ENCODE data around the gene RSKR.
A peak's percentile ranks its signal among the peaks of the same experiment; 100 is the strongest.
"Not testable (repeated sequence)": the region's sequence is repeated elsewhere in the genome, so short reads cannot be mapped to it uniquely, and the experiment has no call there.

The RSKR gene, protein sequence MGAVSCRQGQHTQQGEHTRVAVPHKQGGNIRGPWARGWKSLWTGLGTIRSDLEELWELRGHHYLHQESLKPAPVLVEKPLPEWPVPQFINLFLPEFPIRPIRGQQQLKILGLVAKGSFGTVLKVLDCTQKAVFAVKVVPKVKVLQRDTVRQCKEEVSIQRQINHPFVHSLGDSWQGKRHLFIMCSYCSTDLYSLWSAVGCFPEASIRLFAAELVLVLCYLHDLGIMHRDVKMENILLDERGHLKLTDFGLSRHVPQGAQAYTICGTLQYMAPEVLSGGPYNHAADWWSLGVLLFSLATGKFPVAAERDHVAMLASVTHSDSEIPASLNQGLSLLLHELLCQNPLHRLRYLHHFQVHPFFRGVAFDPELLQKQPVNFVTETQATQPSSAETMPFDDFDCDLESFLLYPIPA

GRCh38 chr17:28613931-28614381, at the start of gene RSKR:
Gene RSKR (minus strand): TSS chr17:28614185. CDS start chr17:28614161, 24 bp downstream.
- no peak for DNase-seq (ENCODE audit: low read depth in 4 of 4, low spot score in 1 of 4)

DNA sequence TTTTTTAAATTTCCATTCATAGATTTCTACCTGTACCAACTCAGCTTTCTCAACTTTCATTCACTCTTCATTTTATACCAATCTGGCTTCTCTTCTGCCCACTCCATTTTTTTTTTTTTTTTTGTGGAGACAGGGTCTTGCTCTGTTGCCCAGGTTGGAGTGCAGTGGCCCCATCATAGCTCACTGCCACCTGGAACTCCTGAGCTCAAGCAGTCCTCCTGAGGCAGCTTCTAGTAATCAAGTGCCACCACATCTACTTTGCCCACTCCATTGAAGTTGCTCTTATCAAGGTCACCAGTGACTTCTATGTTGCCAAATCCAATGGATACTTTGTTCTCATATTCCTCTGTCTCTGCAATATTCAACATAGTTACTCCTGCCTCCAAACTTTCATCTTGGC, 49.7 kb upstream of the RSKR start:
- no peak for DNase-seq (ENCODE audit: low read depth in 4 of 4, low spot score in 1 of 4)

DNA sequence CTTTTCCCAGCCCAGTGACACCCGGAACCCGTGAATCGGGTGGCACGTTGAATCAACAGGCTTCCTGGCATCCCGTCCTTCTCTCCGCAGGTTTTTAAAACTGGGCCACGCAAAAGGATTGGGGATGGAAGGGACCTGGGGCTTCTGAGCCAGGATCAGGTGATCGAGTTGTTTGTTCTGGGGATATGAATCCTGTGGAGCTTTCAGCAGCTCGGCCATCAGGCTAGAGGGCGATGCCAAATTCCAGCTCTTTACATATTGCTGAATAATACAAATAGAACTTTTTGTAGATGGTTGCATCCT, 48.5 kb upstream of the RSKR start:
- no peak for DNase-seq (ENCODE audit: low read depth in 4 of 4, low spot score in 1 of 4)

GRCh38 chr17:28661635-28662526, 47.9 kb upstream of the RSKR start, which contains the start of the genes SDF2 and SUPT6H:
Gene SDF2 (minus strand): TSS chr17:28661906. CDS start chr17:28661876, 30 bp downstream.
Gene SUPT6H (plus strand): TSS chr17:28662205. CDS start chr17:28673402, 11,197 bp downstream.
- DNase-seq (ENCODE audit: low read depth in 4 of 4, low spot score in 1 of 4) = peak; percentile 92 to 96 (median 94)

DNA sequence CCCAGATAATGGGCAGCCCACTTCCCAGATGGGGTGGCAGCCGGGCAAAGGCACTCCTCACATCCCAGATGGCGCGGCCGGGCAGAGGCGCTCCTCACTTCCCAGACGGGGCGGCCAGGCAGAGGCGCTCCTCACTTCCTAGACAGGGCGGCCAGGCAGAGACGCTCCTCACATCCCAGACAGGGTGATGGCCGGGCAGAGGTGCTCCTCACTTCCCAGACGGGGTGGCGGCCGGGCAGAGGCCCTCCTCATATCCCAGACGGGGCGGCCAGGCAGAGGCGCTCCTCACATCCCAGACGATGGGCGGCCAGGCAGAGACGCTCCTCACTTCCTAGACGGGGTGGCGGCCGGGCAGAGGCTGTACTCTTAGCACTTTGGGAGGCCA, 45.5 kb upstream of the RSKR start:
- not testable (repeated sequence) for DNase-seq (ENCODE audit: low read depth in 4 of 4, low spot score in 1 of 4)

- DNase-seq (ENCODE audit: low read depth in 4 of 4, low spot score in 1 of 4) = not testable (repeated sequence)
These were observed 44.9 kb upstream of the RSKR start for GRCh38 chr17:28658766-28659496.

- not testable (repeated sequence) for DNase-seq (ENCODE audit: low read depth in 4 of 4, low spot score in 1 of 4)
These were observed 44.4 kb upstream of the RSKR start for GRCh38 chr17:28658342-28658741.

GRCh38 chr17:28657756-28658155, 43.8 kb upstream of the RSKR start:
- no peak for DNase-seq (ENCODE audit: low read depth in 4 of 4, low spot score in 1 of 4)

- DNase-seq (ENCODE audit: low read depth in 4 of 4, low spot score in 1 of 4) = no peak
These were observed 41.2 kb upstream of the RSKR start for GRCh38 chr17:28655160-28655559.

- no peak for DNase-seq (ENCODE audit: low read depth in 4 of 4, low spot score in 1 of 4)
These were observed 34.7 kb upstream of the RSKR start for GRCh38 chr17:28648698-28649097.

DNA sequence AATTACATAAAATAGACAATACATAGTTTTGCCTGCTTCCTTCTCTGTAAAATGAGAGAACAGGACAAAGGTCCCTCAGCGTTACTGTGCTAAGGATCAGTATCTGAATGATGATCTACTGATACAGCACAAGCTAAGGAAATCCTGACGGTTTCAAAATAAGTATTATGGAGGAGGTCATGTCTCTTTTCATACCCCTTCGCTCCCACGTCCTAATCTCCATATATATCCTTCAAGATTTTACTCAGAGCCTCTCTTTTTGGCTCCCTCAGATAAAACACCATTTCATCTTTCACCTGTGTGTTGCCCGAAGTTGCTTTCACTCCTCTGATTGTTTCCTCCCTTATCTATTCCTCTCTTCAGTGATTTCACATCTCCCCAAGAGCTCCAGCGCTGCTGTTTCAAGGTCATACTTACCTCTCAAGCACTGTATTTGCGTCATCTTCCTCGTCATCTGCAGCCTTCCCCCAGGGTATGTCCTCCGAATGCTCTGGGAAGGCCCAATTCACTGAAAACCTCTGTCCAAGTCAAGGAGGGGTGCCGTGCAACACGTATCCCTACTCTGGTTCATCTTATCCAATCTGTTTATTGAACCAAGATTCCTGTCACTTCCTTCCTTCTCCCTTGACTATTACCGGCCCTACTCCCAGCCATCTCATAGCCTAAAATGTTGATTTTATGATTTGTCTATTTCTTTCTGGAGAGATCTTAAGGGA, 32.2 kb upstream of the RSKR start:
- no peak for DNase-seq (ENCODE audit: low read depth in 4 of 4, low spot score in 1 of 4)

DNA sequence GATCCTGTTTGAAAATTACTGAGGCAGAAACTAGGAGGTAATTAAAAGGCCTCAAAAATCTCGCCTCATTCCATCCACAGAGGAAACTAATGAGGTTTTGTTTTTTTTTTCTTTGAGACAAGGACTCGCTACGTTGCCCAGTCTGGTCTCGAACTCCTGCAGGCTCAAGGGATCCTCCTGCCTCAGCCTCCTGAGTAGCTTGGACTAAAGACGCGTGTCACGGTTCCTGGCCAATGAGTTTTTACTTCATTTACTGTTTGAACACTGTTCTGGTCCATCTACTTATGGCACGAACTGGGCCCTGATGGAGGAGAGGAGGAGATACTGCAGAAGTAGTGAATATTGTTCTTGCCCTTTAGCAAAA, 31.6 kb upstream of the RSKR start:
- DNase-seq (ENCODE audit: low read depth in 4 of 4, low spot score in 1 of 4) = no peak

DNA sequence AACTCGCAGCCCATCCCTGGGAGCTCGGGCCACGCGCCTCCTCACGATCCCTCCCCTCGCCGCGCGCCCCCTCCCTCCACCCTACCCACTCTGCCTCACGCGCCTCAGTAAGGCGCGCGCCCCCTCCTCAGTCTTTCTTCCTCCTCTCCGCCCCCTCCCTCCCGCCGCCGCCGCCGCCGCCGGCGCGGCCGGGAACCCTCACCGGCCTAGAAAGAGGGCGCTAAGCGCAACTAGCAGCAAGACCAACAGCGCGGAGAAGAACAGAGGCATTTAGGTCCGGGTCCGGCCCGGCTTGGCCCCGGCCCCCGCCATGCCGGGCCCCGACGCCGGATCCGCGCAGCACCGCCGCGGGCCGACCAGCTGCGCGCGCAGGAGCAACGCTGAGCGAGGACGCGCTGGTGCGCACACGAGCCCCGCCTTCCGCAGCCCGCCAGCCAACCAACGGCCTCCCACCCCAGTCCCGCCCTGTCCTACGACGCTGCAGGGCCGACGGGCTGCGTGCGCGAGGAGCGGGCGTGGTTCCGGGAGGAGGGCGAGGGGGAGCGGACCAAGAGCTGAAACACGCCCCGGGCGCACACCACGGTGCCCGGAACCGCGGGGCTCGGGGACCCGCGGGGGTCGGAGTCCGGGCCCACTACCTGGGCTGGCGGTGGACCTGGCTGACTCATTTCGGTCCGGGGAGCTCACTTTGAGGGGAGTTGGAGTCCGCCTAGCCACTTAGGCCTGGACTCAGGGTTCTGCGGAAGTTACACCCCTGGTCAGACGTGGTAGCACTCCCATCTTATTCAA, 31.0 kb upstream of the RSKR start, which contains the start of gene BLTP2:
Gene BLTP2 (minus strand): TSS at position 372 of the 789 bp plus-strand sequence. CDS start 102 bp downstream, at position 270.
- DNase-seq (ENCODE audit: low read depth in 4 of 4, low spot score in 1 of 4) = peak; percentile 87 to 95 (median 92)

DNA sequence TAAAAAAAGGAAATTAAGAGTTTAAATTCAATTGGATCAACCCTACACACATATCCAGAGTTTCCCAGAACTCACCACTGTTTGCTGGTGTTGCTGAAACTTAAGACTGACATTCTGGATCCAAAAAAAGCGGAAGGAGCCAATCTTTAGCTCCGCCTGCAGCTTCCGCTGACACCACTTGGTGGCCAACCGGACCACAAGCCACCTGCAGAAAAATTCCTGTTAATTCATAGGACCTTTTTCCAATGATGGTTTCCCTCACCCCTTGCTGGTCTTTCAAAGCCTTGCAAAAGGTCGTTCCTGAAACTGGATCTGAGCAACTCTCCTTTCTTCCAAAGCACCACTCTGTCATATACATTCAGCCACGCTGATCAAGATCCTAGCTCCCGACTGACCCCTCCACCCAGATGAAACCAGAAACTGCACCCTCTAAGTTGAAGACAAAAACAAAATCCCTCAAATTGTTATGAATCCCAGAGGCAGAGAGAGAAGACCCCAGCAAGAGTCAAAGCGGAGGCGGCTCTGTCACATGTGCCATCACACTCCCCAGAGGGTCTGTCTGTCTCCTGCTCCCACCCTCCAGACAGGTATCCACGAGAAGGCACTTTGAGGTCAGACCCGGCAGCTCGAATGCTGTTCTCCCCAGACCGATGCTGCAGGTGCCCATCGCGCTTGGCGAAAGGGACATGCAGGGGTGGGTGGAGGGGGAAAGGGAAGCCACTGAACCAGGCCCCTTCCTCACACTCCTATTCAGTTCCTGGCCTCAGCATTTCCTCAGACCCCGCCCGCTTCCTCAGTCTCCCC, 30.2 kb upstream of the RSKR start:
- no peak for DNase-seq (ENCODE audit: low read depth in 4 of 4, low spot score in 1 of 4)

- DNase-seq (ENCODE audit: low read depth in 4 of 4, low spot score in 1 of 4) = no peak
These were observed 27.6 kb upstream of the RSKR start for GRCh38 chr17:28641579-28641978.

GRCh38 chr17:28635506-28635905, 21.5 kb upstream of the RSKR start:
- DNase-seq (ENCODE audit: low read depth in 4 of 4, low spot score in 1 of 4) = no peak

- DNase-seq (ENCODE audit: low read depth in 4 of 4, low spot score in 1 of 4) = no peak
These were observed 20.4 kb upstream of the RSKR start for GRCh38 chr17:28634206-28634865.

DNA sequence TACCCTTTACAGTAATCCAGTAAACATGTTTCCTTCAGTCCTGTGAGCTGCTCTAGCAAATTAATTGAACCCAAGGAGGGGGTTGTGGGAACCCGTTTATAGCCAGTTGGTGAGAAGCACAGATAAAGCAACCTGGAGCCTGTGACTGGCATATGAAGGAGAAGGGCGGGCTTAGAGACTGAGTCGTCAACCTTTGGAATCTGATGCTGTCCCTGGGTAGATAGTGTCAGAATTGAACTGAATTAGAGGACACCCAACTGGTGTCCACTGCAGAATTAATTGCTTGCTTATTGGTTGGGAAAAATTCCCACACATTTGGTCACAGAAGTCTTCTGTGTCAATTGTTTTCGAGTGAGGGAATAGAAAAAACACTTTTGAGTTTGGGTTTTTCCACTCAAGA, 12.8 kb upstream of the RSKR start:
- no peak for DNase-seq (ENCODE audit: low read depth in 4 of 4, low spot score in 1 of 4)
